GM21381 (cell line): ENCODE measurements around the gene KCP.

Experiments
- ATAC-seq: cut with Tn5 transposase; IDR thresholded peaks from one replicate; pipeline ENCODE4 v1.9.1; 2021; ENCODE audit warnings: mild to moderate bottlenecking, moderate library complexity; ENCODE audit not compliant: unreplicated experiment

KCP gene

GRCh38 chr7:128830231-128831177, 80.0 kb downstream of the KCP start, which contains the start of gene FLNC:
Gene FLNC, plus strand, starts transcription at chr7:128830406. Its CDS starts 232 bp downstream, at chr7:128830638.
- ATAC-seq: no peak

DNA sequence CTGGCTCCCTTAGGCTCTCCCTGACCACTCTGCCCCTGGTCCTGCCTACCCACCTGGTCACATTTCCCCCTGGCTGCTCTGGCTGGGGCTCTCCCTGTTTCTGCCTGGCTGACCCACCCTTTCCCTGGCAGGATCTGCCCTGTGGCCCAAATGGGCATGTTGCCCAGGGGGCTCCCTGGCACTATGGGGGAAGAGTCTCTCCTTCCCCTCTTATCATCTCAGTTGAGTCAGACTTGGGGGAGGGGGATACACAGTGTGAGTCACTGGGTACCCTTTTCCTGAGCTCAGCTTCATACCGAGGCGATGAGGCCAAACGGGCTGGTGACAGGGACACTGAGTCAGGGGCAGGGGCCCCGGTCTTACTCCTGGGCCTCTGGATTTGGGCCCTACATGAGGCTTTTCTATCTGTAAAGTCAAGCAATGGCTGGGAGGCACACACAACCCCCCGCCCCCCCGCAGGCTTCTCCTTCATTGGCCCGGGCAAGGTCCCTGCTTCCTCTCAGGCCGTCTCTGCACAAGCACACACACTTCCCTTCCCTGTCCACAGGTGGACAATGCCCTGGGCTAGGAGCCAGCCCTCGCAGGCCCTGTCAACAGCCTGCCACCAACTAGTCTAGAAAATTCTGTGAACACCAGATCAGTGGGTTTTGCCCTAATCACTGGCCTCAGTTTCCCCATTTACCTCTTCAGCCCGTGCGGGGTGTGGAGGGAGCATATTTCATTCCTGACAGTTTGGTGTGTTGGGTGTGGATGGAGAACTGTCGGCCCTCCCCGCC, 80.9 kb downstream of the KCP start:
- ATAC-seq: no peak

DNA sequence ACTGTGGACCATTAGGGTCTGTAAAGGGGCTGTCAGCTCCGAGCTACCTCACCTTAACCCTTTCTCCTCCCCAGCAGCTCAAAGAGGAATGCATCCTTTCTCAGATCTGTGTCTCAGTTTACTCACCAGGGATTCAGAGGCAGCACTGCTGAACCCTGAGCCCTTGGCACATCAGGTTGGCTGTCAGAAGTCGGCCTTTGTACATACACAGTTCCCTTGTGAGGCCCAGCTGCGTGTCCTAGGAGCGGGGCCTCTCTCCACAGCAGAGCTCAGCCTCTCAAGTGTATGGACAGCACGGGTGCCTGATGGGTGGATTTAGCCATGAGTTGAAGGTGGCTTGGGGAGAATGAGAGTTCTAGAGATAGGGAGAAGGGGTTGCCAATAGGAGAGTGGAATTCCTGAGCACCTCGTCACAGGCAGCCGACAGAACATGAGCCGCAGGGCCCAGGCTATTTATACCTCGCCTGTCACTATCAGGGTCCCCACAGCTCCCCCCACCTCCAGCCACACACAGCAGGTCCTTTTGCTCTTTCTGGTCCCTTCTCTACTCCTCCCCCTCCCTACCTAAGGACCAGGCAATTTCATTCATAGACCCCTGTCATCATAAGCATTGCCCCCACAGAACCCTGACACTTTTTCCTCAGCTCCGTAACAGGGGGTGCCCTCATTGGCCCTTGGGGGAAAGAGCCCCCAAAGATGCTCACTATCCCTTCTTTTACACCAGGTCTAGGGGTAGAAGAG, 82.4 kb downstream of the KCP start:
- ATAC-seq: no peak

DNA sequence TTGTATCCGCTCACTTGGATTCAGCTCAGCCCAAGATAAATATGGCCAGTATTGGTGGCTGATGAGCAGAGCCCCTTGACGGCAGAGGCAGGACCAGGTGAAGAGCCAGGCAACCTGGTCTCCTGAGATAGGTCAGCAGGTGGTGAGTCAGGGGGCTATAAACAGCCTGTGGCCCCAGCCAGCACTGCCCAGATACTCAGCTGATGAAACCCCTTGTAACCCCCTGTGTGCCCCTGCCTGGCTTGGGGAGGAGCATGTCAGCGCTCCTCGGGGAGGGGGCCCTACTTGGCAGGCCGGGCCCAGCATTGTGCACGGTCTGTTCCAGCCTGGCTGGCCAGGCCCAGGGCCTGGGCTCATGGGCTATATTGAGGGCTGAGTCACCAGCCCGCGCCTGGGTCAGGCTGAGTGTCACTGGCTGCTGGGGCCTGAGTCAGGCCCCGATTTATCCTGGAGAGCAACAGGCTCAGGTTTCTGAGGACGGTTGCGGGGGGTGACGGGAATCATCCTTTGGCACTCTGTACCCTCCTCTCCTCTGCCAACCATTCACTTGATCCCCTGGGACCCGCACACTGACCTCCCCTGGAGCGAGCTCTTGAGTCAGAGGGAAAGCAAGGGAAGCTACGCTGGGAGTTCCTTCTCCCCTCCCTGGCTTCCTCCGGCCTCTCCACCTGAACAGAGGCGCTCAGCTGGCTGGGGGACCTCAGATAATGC, 83.1 kb downstream of the KCP start:
- ATAC-seq: no peak

GRCh38 chr7:128826916-128827247, 83.6 kb downstream of the KCP start:
- ATAC-seq: no peak
